Choroid plexus epithelial cell (primary cell): ENCODE data around the gene TLE3.
A peak's percentile ranks its signal among the peaks of the same experiment; 100 is the strongest.

Source experiments
- DNase-seq: peaks from one replicate; pipeline ENCODE4 v3.0.0-alpha.2; 2010; ENCODE audit warnings: low read depth
- H3K4me3 ChIP-seq: 2 replicates; pipeline ENCODE4 v1.5.1; 2011; ENCODE audit warnings: low read depth, mild to moderate bottlenecking, control low read depth, low read length, moderate library complexity
- TF ChIP-seq, protein P1 (sequence below): conservative IDR thresholded peaks from 2 replicates; pipeline ENCODE4 v1.5.1; 2011; ENCODE audit warnings: low read depth, mild to moderate bottlenecking, control low read depth, inconsistent platforms, low read length, moderate library complexity

The TLE3 gene

DNA sequence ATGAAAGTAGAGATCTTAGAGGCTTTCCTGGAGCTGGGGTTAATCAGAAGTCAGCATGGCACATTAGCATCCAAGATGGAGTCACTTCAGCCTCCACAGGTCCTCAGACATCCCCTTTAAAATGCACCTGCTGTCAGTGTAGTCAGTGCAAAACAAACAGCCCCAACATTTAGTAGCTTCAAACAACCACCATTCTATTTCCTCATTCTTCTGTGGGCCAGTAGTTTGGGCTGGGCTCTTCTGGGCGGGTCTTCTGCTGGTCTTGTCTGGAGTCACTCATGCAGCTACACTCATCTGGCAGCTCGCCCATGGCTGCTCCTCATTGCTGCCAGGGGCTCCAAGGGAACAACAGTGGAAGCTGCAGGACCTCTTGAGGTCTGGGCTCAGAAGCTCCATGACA lies 99.9 kb downstream of the TLE3 start:
- no peak overlapping the region for H3K4me3 ChIP-seq
- TF ChIP-seq, protein P1, sequence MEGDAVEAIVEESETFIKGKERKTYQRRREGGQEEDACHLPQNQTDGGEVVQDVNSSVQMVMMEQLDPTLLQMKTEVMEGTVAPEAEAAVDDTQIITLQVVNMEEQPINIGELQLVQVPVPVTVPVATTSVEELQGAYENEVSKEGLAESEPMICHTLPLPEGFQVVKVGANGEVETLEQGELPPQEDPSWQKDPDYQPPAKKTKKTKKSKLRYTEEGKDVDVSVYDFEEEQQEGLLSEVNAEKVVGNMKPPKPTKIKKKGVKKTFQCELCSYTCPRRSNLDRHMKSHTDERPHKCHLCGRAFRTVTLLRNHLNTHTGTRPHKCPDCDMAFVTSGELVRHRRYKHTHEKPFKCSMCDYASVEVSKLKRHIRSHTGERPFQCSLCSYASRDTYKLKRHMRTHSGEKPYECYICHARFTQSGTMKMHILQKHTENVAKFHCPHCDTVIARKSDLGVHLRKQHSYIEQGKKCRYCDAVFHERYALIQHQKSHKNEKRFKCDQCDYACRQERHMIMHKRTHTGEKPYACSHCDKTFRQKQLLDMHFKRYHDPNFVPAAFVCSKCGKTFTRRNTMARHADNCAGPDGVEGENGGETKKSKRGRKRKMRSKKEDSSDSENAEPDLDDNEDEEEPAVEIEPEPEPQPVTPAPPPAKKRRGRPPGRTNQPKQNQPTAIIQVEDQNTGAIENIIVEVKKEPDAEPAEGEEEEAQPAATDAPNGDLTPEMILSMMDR: no peak
- peak; percentile 39 for DNase-seq
